HG03159 (cell line): ENCODE data around the gene EVA1C.
"Not testable (repeated sequence)": the region's sequence is repeated elsewhere in the genome, so short reads cannot be mapped to it uniquely, and the experiment has no call there.

Experiments used
- ATAC-seq: cut with Tn5 transposase; IDR thresholded peaks from one replicate; pipeline ENCODE4 v1.9.1; 2021; ENCODE audit warnings: mild to moderate bottlenecking, moderate library complexity; ENCODE audit not compliant: unreplicated experiment

The EVA1C gene

DNA sequence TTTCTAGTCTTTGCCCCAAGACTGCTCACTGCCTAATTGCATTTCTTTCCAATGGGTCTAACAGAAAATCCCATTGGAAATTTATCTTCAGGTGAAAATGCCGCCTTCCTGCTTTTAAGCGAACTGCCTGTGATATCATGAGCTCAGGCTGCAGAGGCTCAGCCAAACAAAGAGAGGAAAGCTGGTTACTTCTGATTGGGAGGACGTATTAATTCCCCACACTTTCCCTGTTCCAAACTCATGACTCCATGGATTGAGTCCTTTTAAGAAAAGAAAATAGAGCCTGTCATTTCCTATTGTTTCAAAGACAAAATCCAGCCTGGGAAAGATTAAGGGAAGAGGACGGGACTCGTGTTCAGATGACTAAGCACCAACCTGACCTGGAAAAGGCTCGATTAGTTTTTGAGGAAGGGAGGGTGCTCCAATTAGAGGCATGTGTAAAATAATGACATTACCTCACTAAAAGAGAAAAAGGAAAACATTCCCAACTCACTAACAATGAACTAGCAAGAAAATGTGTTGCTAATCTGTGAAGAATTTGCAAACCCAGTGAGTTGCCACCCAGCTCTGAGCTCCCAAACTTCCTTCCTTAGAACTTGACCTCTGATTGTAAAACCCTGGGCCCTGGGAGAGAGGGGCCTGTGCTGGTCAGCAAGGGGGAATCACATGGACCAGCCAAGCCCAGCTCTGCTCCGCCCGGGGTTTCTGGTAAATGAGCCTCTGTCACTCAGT lies 111.6 kb downstream of the EVA1C start:
- ATAC-seq: no peak

DNA sequence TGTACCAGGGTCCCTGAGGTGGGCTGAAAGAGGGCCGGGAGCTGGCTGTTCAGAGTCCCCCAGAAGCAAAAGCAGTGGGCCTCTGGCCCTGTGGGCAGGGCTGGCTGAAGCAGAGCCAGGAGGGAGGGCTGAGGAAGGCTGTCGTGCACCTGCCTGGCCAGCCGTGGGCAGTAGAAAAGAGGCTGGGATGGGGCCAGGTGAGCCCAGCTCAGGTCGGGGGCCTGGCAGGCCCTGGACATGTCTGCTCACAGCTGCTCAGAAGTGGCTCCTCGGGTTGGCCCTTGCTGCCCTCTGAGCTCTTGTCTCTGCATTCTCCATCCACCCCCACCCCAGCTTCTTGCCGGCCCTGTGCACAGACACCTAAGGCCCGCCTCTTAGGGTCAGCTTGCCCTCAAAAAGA lies 112.8 kb downstream of the EVA1C start:
- no peak for ATAC-seq

DNA sequence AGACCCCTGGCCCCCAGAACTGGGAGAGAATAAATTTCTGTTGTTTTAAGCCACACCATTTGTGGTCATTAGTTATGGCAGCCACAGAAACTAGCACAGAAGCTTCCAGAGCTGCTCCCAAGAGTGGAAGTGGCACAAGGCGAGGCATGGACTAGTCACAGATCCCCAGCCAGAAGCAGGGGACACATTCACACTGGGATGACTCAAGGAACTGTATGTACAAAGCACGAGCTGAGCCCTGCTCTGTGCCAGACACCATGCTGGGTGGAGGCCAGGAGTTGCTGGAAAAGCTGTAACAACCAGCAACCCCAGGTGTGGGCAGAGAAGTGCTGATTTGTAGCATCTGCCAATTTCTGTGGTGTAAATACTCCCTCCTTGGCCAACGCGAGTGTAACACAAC lies 117.2 kb downstream of the EVA1C start:
- no peak for ATAC-seq

DNA sequence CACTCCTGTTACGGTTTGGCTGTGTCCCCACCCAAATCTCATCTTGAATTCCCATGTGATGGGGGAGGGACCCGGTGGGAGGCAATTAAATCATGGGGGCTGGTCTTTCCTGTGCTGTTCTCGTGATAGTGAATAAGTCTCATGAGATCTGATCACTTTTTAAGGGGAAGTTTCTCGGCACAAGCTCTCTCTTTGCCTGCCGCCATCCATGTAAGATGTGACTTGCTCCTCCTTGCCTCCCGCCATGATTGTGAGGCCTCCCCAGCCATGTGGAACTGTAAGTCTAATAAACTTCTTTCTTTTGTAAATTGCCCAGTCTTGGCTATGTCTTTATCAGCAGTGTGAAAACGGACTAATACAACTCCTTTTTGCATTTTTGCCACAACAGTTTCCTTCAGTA lies 118.3 kb downstream of the EVA1C start:
- not testable (repeated sequence) for ATAC-seq

DNA sequence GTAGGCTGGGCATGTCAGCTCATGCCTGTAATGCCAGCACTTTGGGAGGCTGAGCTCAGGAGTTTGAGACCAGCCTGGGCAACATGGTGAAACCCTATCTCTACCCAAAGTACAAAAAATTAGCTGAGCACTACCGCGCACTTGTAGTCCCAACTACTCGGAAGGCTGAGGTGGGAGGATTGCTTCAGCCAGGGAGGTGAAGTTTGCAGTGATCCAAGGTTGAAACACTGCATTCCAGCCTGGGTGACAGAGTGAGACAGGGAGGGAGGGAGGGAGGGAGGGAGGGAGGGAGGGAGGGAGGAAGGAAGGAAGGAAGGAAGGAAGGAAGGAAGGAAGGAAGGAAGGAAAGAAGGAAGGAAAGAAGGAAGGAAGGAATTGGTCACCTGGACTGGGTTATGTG lies 119.1 kb downstream of the EVA1C start:
- ATAC-seq: not testable (repeated sequence)

DNA sequence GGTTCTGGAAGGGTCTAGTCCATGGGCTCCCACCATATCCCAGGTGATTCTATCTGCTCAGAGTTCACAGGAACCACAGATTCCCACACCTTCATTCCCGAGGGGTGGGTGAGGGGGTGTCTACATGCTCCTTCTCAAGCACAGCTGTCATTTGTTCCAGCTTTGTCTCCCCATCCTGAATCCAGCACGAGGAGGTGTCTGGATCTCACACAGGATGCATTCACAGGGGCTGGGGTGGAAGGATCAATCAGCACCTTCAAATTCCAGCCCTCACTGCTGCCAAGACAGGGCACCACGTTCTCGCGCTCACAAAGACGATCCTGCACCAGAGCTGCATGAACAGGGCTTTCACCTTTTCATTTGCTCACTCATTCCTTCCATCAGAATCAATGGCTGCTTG lies 120.1 kb downstream of the EVA1C start:
- ATAC-seq: no peak

DNA sequence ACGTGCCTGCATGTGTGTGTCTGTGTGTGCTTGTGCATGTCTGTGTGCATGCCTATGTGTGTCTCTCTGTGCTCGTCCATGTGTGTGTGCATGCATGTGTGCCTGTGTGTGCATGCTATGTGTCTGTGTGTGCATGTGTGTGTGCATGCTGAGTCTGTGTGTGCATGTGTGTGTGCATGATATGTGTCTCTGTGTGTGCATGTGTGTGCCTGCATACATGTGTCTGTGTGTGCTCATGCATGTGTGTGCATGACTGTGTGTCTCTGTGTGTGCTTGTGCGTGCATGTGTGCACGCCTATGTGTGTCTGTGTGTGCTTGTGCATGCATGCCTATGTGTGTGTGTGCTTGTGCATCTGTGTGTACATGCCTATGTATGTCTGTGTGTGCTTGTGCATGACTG lies 120.5 kb downstream of the EVA1C start:
- ATAC-seq: no peak

DNA sequence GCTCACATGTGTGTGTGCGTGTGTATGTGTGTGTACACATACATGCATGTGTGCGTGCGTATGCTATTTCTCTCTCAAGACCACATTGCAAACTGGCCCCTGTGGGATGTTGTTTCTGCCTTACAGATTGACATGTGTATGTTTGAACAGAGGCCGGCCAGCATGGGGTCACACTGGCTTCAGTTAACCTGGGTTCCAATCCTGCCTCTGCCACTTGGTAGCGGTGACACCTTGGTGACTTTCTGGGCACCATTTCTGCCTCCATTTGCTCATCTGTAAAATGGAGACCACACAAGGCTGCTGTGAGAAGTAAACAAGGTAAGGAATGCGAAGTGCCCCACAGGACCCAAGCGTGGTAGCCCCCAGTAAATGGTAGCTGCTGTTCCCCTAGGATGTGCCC lies 121.1 kb downstream of the EVA1C start:
- ATAC-seq: no peak

DNA sequence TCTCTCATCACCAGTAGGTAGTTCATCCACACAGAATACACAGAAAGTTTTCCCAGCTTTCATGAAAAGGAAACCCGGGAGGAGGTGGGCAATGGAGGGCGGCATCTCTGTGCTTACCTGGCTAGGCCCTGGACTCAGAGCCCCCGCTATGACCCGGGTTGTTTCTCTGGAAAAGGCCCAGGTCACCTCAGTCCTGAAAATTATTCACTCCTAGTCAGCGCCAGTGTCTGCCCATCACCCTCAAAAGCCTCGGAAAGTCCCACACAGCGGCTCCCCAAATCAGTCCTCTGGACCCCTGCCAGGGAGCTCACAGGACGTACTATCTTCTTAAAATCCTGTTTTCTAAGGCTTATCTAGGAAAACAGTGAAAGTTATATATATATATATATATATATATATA lies 121.6 kb downstream of the EVA1C start:
- no peak for ATAC-seq

DNA sequence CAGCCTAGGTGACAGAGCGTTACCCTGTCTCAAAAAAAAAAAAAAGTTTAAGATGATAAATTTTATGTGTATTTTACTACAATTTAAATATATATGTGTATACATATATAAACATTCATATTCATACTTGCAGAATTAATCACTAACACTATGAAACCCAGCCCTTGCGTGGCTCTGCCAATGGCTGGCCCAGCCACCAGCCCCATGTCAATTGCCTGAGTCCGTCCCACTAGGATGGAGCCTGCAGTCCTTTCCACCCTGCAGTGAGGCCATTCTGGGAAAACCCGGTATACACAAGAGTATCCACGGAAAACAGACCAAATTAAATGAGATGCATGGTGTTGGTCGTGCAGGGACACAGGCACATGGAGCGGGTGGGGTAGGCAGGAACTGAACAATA lies 123.1 kb downstream of the EVA1C start:
- ATAC-seq: no peak

DNA sequence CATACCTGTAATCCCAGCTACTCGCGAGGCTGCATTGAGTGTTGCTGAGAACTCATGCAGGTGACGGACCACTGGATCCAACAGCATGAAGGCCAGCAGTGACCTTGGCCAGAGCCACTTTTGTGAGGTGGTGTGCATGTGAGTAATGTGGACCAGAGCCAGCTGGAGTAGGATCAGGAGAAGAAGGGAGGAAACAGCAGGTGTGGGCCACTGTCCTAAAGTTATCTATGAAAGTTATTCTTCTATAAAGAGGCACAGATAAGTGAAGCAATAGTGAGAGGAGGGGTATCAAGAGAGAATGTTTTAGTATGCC lies 125.0 kb downstream of the EVA1C start:
- no peak for ATAC-seq

DNA sequence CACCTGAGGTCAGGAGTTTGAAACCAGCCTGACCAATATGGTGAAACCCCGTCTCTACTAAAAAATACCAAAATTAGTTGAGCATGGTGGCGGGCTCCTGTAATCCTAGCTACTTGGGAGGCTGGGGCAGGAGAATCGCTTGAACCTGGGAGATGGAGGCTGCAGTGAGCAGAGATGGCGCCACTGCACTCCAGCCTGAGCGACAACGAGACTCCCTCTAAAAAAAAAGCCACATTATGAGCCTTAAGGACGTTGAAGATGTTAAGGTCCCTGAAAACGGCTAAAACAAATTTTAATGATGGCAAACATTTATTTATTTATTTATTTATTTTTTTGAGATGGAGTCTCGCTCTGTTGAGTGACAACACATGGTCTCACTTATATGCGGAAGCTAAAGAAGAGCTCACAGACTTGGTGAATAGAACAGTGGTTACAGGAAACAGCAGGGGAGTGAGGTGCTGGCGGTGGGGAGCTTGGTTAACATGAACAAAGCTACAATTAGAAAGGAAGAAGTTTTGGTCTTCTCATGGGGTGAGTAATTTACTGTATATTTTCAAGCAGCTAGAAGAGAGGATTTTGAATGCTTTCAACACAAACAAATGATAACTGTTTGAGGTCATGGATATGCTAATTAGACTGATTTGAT lies 125.8 kb downstream of the EVA1C start:
- ATAC-seq: no peak

DNA sequence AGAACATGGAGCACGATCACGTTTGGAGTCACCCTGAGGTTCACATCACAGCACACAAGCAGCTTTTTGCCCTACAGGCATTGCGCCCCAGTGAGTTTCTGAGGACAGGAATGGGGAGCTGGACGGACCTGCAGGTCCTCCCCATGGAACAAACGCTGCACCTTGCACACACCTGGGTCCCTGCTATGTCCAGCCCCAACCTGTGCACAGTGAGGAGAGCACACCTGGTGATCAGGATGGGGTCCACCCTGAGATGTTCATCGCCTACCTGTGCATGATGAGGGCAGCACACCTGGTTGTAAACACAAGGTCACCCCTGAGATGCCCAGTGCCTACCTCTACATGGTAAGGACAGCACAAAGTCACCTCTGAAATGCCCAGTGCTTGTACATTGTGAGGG lies 126.9 kb downstream of the EVA1C start:
- ATAC-seq: no peak

DNA sequence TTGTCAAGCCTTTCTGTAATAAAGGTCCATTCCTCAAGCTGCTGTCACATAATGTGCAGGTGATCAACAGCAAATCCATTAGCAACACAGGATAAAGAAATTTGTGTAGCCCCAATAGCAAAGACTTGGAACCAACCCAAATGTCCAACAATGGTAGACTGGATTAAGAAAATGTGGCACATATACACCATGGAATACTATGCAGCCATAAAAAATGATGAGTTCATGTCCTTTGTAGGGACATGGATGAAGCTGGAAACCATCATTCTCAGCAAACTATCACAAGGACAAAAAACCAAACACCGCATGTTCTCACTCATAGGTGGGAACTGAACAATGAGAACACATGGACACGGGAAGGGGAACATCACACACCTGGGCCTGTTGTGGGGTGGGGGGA lies 130.6 kb downstream of the EVA1C start:
- ATAC-seq: not testable (repeated sequence)

DNA sequence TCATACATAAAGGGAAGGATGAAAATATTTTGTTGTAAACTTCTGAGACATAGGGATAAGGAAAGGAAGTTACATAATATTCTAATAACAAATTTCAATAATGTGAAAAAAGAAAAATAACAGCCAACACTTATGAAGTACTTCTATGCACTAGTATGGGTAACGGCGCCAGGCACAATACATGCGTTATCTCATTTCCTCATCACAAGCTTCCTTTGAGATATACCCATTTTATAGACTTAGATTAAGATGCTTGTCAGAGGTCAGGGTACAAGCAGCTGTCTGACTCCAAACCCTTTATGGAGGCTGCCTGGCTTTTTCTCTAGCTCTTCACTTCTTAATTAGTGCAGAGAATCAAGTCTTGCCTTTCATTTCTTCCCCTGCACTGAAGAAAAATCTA lies 131.5 kb downstream of the EVA1C start:
- ATAC-seq: no peak

DNA sequence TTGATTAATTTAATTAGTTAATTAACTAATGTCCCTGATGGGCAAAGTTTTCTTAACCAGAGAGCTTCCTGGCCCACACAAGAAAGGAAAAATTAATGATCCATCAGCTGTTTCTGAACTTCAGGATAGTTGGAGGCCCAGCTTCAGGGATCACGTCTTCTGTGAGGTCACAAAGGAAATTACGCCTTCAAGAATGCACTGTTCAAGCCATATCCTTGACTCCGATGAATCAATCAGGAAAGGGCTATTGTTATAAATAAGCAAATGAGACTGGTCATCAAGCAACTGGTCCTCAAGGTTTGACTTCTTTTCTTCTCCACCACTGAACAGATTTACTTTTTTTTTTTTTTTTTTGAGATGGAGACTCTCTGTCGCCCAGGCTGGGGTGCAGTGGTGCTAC lies 132.2 kb downstream of the EVA1C start:
- no peak for ATAC-seq

DNA sequence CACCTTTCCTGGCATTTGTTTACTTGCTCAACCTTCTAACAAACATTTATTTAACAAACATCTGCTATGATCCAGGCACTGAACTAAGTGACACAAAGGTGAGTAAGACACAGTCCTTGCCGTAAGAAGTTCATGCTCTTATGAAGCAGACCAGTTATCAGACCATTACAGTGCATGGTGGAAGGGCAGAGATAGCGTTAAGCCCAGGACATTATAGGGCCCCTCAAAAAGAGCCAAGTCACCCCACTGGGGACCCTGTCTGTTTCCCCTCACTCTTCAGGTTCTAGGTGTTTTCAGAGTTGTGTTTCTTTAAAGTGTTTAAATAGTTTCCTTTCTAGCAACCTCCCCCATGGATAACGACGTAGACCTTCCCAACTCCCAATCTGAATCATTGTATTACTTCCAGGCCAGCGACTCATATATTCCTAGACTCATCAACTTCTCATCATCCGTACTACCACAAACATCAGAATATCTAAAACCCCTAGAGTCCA lies 133.5 kb downstream of the EVA1C start:
- ATAC-seq: no peak

DNA sequence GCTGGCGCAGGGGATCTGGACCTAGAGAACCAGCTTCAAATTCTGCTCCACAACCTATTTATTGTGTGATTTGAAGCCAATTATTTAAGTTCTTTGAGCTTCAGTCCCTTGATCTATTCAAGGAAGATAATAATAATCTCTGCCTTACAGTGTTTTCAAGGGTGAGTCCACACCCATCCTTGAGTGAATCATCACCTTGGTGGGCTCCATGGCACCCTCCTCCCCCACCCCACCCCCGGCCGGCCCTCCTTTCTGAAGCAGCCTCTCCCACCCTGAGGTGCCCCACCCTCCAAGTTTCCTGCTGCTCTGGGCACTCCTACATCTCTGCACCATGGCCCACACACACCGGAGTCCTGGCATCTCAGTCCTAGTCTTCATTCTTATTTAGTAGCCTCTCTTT lies 134.5 kb downstream of the EVA1C start:
- no peak for ATAC-seq

DNA sequence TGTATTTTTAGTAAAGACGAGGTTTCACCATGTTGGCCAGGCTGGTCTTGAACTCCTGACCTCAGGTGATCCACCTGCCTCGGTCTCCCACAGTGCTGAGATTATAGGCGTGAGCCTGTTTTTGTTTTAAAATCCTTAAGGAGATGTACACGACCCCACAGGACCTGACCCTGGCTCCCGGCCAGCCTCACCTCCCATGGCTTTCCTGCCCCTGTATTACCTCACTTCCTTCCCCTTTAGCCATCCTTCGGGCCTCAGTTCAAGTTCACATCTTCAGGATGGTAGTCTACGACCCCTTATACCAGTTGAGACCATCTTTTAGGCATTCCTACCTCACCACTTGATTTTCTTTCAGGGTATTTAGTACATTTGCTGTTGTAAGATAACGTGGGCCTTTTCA lies 136.5 kb downstream of the EVA1C start:
- no peak for ATAC-seq

DNA sequence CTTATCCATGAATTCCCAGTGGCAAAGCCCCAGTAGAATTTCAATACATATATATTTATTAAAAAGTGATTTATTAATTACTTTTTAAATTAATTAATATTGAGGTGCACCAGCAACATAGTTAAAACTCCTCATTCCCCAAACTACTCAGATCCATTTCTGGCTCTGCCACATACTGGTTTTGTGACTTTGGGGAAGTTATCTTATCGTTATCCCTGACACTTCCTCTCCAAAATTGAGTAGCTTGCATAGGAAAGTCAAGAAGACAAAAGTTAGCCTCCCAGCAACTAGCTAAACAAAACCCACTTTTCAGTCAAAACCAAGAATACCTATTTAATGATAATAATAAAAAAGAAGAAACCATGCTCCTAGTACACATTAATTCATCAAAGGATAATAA lies 136.9 kb downstream of the EVA1C start:
- ATAC-seq: no peak

DNA sequence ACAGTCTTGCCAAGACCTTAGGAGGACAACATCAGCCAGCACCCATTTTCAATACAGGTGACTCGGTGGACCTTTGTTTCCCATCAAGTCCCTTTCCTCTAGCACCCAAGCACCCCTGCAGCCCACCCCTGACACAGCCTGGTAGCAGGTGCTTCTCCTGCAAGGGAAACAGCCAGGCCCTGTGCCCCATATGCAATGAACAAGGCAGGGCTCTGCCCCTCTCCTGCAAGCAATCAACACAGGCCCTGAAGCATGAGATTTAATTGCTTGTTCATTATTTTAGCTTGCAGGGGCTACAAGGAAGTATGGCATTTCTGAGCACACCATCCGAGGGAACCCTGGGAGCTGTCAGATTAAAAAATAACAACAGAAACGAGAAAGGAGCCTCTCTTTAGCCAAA lies 137.4 kb downstream of the EVA1C start:
- ATAC-seq: no peak

DNA sequence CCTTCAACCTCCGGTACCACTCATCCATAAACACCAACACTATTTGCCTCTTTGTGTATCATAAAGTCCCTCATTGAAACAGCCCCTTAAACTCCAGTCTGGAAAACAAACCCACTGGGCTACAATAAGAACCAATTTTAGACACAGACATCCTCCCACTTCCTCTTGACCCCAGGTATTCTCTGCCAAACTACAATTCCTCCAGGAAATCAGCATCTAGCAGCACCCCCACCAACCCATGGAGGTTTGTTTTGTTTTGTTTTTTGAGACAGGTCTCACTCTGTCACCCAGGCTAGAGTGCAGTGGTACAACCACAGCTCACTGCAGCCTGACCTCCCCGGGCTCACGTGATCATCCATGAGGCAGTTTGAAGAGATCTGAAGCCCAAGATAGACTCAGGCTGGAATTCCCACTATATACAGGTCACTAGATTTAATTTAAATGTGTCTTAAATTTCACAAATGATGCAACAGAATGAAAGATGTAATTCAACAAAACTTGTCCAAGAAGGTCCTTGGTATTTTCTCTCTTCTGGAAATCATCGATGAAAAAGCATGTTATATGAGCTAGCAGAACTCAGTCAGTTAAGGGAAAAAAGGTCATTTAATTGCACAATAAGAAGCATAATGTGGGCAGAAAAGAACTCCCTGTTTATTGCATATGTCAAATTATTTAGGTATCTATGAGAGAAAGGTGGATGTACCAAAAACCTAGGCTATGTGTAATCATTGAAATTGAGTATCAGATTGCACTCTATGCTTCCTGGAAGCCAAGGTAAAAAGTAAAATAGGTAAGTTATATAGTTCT lies 142.5 kb downstream of the EVA1C start:
- no peak for ATAC-seq
